Esophagus muscularis mucosa (tissue), 4 donors: ENCODE data around the gene ILF3. TPM values are rescaled to one million over a fixed set of nuclear protein-coding genes. Genes with fewer than 3 reads are reported as not detected.

Source experiments
- DNase-seq: peaks from one replicate; pipeline ENCODE4 v3.0.0-alpha.2; 2017; ENCODE audit errors: extremely low spot score
- H3K27ac ChIP-seq, 4 donors: fragments of 200-600 bp; sonication (generic); replicated peaks in 1 of 4; 1 replicate in 3 of 4; 2 replicates in 1 of 4; pipeline ENCODE4 v1.5.1; 2016 to 2019; ENCODE audit warnings: mild to moderate bottlenecking in 1 of 4
- H3K27me3 ChIP-seq, 4 donors: fragments of 200-600 bp; sonication (generic); one replicate each; pipeline versions ENCODE4 v1.5.1 to v1.6.0; 2016 to 2019
- H3K36me3 ChIP-seq, 4 donors: fragments of 200-600 bp; sonication (generic); one replicate each; pipeline ENCODE4 v1.5.1; 2016 to 2019
- H3K4me1 ChIP-seq, 4 donors: fragments of 200-600 bp; sonication (generic); one replicate each; pipeline ENCODE4 v1.5.1; 2016 to 2019
- H3K4me3 ChIP-seq, 4 donors: fragments of 200-600 bp; sonication (generic); 1 replicate in 2 of 4; 2 replicates in 2 of 4; pipeline ENCODE4 v1.5.1; 2016 to 2019; ENCODE audit warnings: mild to moderate bottlenecking in 4 of 4, moderate library complexity in 1 of 4
- H3K9me3 ChIP-seq, 4 donors: fragments of 200-600 bp; sonication (generic); 1 replicate in 3 of 4; 2 replicates in 1 of 4; pipeline ENCODE4 v1.5.1; 2016 to 2019
- CTCF ChIP-seq, 3 experiments: fragments of 200-600 bp in 2 of 3; fragments of 450-650 bp in 1 of 3; sonication (generic) in 2 of 3; IDR thresholded peaks; one replicate each; pipeline ENCODE4 v1.5.1; 2017 to 2019; ENCODE audit warnings: antibody characterized with exemption in 3 of 3, mild to moderate bottlenecking in 2 of 3, moderate library complexity in 1 of 3
- EP300 ChIP-seq: sonication (generic); formaldehyde crosslinking; IDR thresholded peaks from one replicate; pipeline ENCODE4 v1.6.1; 2017; ENCODE audit warnings: antibody characterized with exemption
- POLR2A ChIP-seq: fragments of 450-650 bp; IDR thresholded peaks from one replicate; pipeline ENCODE4 v1.6.1; 2017; ENCODE audit warnings: antibody characterized with exemption, moderate library complexity, mild to moderate bottlenecking, low read depth
- POLR2AphosphoS5 ChIP-seq, 2 donors: sonication (generic); formaldehyde crosslinking; IDR thresholded peaks; one replicate each; pipeline ENCODE4 v1.6.1; 2017; ENCODE audit warnings: antibody characterized with exemption in 2 of 2
- WGBS: methylation state at CpG from one replicate; pipeline ENCODE4 v1.1.5; 2018; 5-methylcytosine and 5-hydroxymethylcytosine counted together
- intact Hi-C: fragments of 100-400 bp; cut with DNase I; formaldehyde crosslinking; loops from one replicate; pipeline ENCODE4 v1.15.1; 2023
- total RNA-seq, 4 donors: library from RNA; depleted of rRNA; stranded (reverse); fragments of >200 nt; gene quantifications; one replicate each; pipeline versions ENCODE4 v1.1.0 to v1.2.1, GENCODE V29; 2016

Gene ILF3
- total RNA-seq, 4 donors from 2014 or later: 79.2 to 127 (median 102) TPM

GRCh38 chr19:10691883-10692282 lies 37.7 kb downstream of the ILF3 start:
- Histone ChIP-seq H3K4me3 (no peak overlapping the region), H3K27me3 (no peaks in the 10 kb centered on the region), H3K9me3 (no peaks in the 10 kb centered on the region), H3K27ac (no peak overlapping the region), H3K4me1 (peaks cover 18 to 28% (median 26%) of the 10 kb centered on the region in 4 donors), H3K36me3 (peaks cover 42 to 65% (median 58%) of the 10 kb centered on the region in 4 donors)
- intact Hi-C loops: no loop called here
- DNase-seq: no peak
- WGBS: 86% methylated on average over 5 of the region's 5 CpGs
- TF ChIP-seq POLR2A (no peak), CTCF (IDR thresholded peaks at IDR 0.05) (no peak), EP300 (no peak), POLR2AphosphoS5 (IDR thresholded peaks at IDR 0.05) (no peak)

- no peak overlapping the region for H3K4me3 ChIP-seq
- H3K9me3 ChIP-seq: no peaks in the 10 kb centered on the region
- H3K36me3 ChIP-seq: peaks cover 33 to 56% (median 49%) of the 10 kb centered on the region in 4 donors
- H3K27ac ChIP-seq: no peak overlapping the region
- WGBS: 73% methylated on average over 5 of the region's 5 CpGs
- peaks cover 10 to 28% (median 26%) of the 10 kb centered on the region in 4 donors for H3K4me1 ChIP-seq
- no peaks in the 10 kb centered on the region for H3K27me3 ChIP-seq
- DNase-seq: no peak
- intact Hi-C loops: no loop called here
- TF ChIP-seq EP300 (no peak), CTCF (IDR thresholded peaks at IDR 0.05) (no peak), POLR2A (no peak), POLR2AphosphoS5 (IDR thresholded peaks at IDR 0.05) (no peak)
Measured at GRCh38 chr19:10692673-10693264, 38.6 kb downstream of the ILF3 start.

- H3K4me1 ChIP-seq: peaks cover 10 to 28% (median 26%) of the 10 kb centered on the region in 4 donors
- H3K27me3 ChIP-seq: no peaks in the 10 kb centered on the region
- no peak overlapping the region for H3K4me3 ChIP-seq
- no peak overlapping the region for H3K27ac ChIP-seq
- H3K36me3 ChIP-seq: peaks cover 14 to 36% (median 29%) of the 10 kb centered on the region in 4 donors
- intact Hi-C loops: no loop called here
- TF ChIP-seq POLR2AphosphoS5 (IDR thresholded peaks at IDR 0.05) (no peak), POLR2A (no peak), CTCF (IDR thresholded peaks at IDR 0.05) (no peak), EP300 (no peak)
- 39% methylated on average over 8 of the region's 16 CpGs for WGBS
- no peaks in the 10 kb centered on the region for H3K9me3 ChIP-seq
- no peak for DNase-seq
Measured at GRCh38 chr19:10694706-10695307, 40.7 kb downstream of the ILF3 start.

GRCh38 chr19:10695401-10696398 lies 41.6 kb downstream of the ILF3 start:
- no peak for TF ChIP-seq POLR2A
- TF ChIP-seq POLR2AphosphoS5 (IDR thresholded peaks at IDR 0.05): peak in 1 of 2 donors; percentile 69
- no peak for TF ChIP-seq EP300
- TF ChIP-seq CTCF (IDR thresholded peaks at IDR 0.05): peak in 1 of 3 experiments; percentile 26
- Histone ChIP-seq H3K36me3 (peaks cover 11 to 27% (median 20%) of the 10 kb centered on the region in 4 donors), H3K27ac (no peak overlapping the region), H3K4me3 (peak overlapping the region; percentile 1 to 28 (median 25)), H3K27me3 (no peaks in the 10 kb centered on the region), H3K4me1 (peaks cover 10 to 28% (median 19%) of the 10 kb centered on the region in 4 donors), H3K9me3 (no peaks in the 10 kb centered on the region)
- 17% methylated on average over 32 of the region's 59 CpGs for WGBS
- intact Hi-C loops: no loop called here
- peak; percentile 95 for DNase-seq
